HepG2 (cell line): ENCODE data around the gene NFATC3. TPM values are rescaled to one million over a fixed set of nuclear protein-coding genes. Genes with fewer than 3 reads are reported as not detected.

Experiments
- CHD4 ChIP-seq: fragments of 200-600 bp; sonication (generic); IDR thresholded peaks from 2 replicates; pipeline ENCODE4 v1.7.0; 2017; ENCODE audit warnings: mild to moderate bottlenecking, low read length, borderline replicate concordance
- EP300 ChIP-seq, 3 experiments: sonication (generic) in 1 of 3; formaldehyde crosslinking in 1 of 3; IDR thresholded peaks; 2 replicates each; pipeline versions ENCODE4 v1.5.1 to v1.6.1; 2011 to 2020; ENCODE audit warnings: low read depth in 2 of 3, low read length in 2 of 3, borderline replicate concordance in 1 of 3, improper control_type of control experiment in 1 of 3, mild to moderate bottlenecking in 1 of 3, missing genetic modification reagents in 1 of 3, moderate library complexity in 1 of 3
- GATA4 ChIP-seq: sonication (generic); IDR thresholded peaks from 2 replicates; pipeline ENCODE4 v1.6.1; 2016; ENCODE audit warnings: antibody characterized with exemption, low read depth, borderline replicate concordance
- HBP1 ChIP-seq: IDR thresholded peaks from 2 replicates; pipeline ENCODE4 v1.6.1; 2016; ENCODE audit warnings: low read depth, control low read depth
- HDAC2 ChIP-seq: sonication (generic); formaldehyde crosslinking; IDR thresholded peaks from 2 replicates; pipeline ENCODE4 v1.4.0; 2020; ENCODE audit warnings: missing genetic modification reagents
- NFE2 ChIP-seq: sonication (generic); formaldehyde crosslinking; IDR thresholded peaks from 2 replicates; pipeline ENCODE4 v1.4.0; 2020; ENCODE audit warnings: missing genetic modification reagents
- PAX8 ChIP-seq: sonication (generic); formaldehyde crosslinking; IDR thresholded peaks from 2 replicates; pipeline ENCODE4 v1.8.0; 2022; ENCODE audit warnings: mild to moderate bottlenecking, missing genetic modification reagents, borderline replicate concordance
- RCOR2 ChIP-seq: IDR thresholded peaks from 2 replicates; pipeline ENCODE4 v1.6.1; 2016; ENCODE audit warnings: missing biosample characterization, missing genetic modification reagents
- STAT5B ChIP-seq: sonication (generic); formaldehyde crosslinking; IDR thresholded peaks from 2 replicates; pipeline ENCODE4 v1.4.0; 2020; ENCODE audit warnings: missing genetic modification reagents
- TBX3 ChIP-seq: fragments of 450-650 bp; IDR thresholded peaks from 2 replicates; pipeline ENCODE4 v1.6.1; 2017; ENCODE audit warnings: antibody characterized with exemption, mild to moderate bottlenecking, inconsistent platforms, borderline replicate concordance
- TSC22D2 ChIP-seq: sonication (generic); formaldehyde crosslinking; IDR thresholded peaks from 2 replicates; pipeline ENCODE4 v1.5.1; 2020; ENCODE audit warnings: missing genetic modification reagents, mild to moderate bottlenecking, borderline replicate concordance
- U2AF1 ChIP-seq: fragments of 200-400 bp; formaldehyde crosslinking; optimal IDR thresholded peaks from 2 replicates; pipeline ENCODE3; 2017; ENCODE audit warnings: mild to moderate bottlenecking, low read depth, low read length
- WIZ ChIP-seq: sonication (generic); formaldehyde crosslinking; IDR thresholded peaks from 2 replicates; pipeline ENCODE4 v1.5.1; 2020; ENCODE audit warnings: mild to moderate bottlenecking, missing genetic modification reagents
- ZNF510 ChIP-seq: sonication (generic); formaldehyde crosslinking; IDR thresholded peaks from 2 replicates; pipeline ENCODE4 v1.4.0; 2020; ENCODE audit warnings: low read depth, mild to moderate bottlenecking, missing genetic modification reagents
- ZNF572 ChIP-seq: sonication (generic); formaldehyde crosslinking; IDR thresholded peaks from 2 replicates; pipeline ENCODE4 v1.5.1; 2020; ENCODE audit warnings: mild to moderate bottlenecking, missing genetic modification reagents
- ZNF652 ChIP-seq: IDR thresholded peaks from 2 replicates; pipeline ENCODE4 v1.6.1; 2016; ENCODE audit warnings: low read depth, borderline replicate concordance
- ZSCAN25 ChIP-seq: sonication (generic); formaldehyde crosslinking; IDR thresholded peaks from 2 replicates; pipeline ENCODE4 v1.8.0; 2022; ENCODE audit warnings: mild to moderate bottlenecking, missing genetic modification reagents
- ZXDC ChIP-seq: sonication (generic); formaldehyde crosslinking; IDR thresholded peaks from 2 replicates; pipeline ENCODE4 v1.5.0; 2020; ENCODE audit warnings: mild to moderate bottlenecking, missing genetic modification reagents
- polyA plus RNA-seq, 8 experiments: library from polyadenylated mRNA; depleted of rRNA in 3 of 8; stranded (reverse) in 7 of 8; unstranded in 1 of 8; fragments of >200 nt; fragmentation: Illumina TruSeq in 4 of 8; extraction: Trizol in 4 of 8; gene quantifications; 2 replicates each; pipeline versions ENCODE4 v1.2.1 to v1.2.3, GENCODE V29; 2011 to 2016; ENCODE audit warnings: low read depth in 4 of 8, missing spikeins in 1 of 8, mixed read lengths in 1 of 8; ENCODE audit not compliant: insufficient read depth in 1 of 8
- total RNA-seq, 5 experiments: library from RNA; depleted of rRNA; stranded (reverse); fragments of >200 nt; fragmentation: Illumina TruSeq; extraction: Trizol; gene quantifications; 2 replicates each; pipeline ENCODE4 v1.2.3, GENCODE V29; 2016; ENCODE audit warnings: low read depth in 1 of 5

NFATC3 gene
- total and polyA plus RNA-seq, 2 of the 13 experiments (the other 11 are each of a cell fraction or from before 2014, with no cell fraction given), result 52.6 to 62.7 TPM

- no peak for TF ChIP-seq STAT5B (CRISPR knock-in tag)
- TF ChIP-seq U2AF1, result no peak
- no peak for TF ChIP-seq HBP1 (CRISPR knock-in tag)
- TF ChIP-seq ZXDC (CRISPR knock-in tag), result no peak
- peak in 1 of 2 experiments; percentile 32; a peak in 1 of 4 replicates for TF ChIP-seq EP300 (IDR thresholded peaks at IDR 0.05; ENCODE audit: low read depth in 2 of 2, low read length in 2 of 2)
- TF ChIP-seq EP300 (CRISPR knock-in tag; IDR thresholded peaks at IDR 0.05; ENCODE audit: borderline replicate concordance), result no peak
- TF ChIP-seq TSC22D2, result no peak
- TF ChIP-seq RCOR2 (CRISPR knock-in tag), result 0 out of 2 replicates have a peak, but pooled peaks have one; percentile 61
- TF ChIP-seq ZNF572 (CRISPR knock-in tag), result no peak
- no peak for TF ChIP-seq ZNF652 (CRISPR knock-in tag)
- no peak for TF ChIP-seq PAX8 (CRISPR knock-in tag)
- TF ChIP-seq WIZ (CRISPR knock-in tag), result no peak
- peak; percentile 35; the same call in 1 of the 2 replicates for TF ChIP-seq TBX3
- no peak for TF ChIP-seq GATA4
- TF ChIP-seq NFE2 (CRISPR knock-in tag), result no peak
- peak; percentile 52; the same call in 1 of the 2 replicates for TF ChIP-seq ZSCAN25 (CRISPR knock-in tag)
- no peak for TF ChIP-seq ZNF510 (CRISPR knock-in tag)
- peak; percentile 25; the same call in 1 of the 2 replicates for TF ChIP-seq HDAC2 (CRISPR knock-in tag)
- TF ChIP-seq CHD4, result no peak
Observed at GRCh38 chr16:68097088-68097487, 11.9 kb downstream of the NFATC3 start (continued).
